Neural cell (in vitro differentiated cells): ENCODE results near the gene TSPAN32. TPM values are rescaled to one million over a fixed set of nuclear protein-coding genes. Genes with fewer than 3 reads are reported as not detected.

Experiments used
- H2AFZ ChIP-seq: fragments of 200-600, 300-800 bp; sonication (generic), shearing (Covaris generic); 2 replicates; pipeline ENCODE4 v1.6.0; 2014; ENCODE audit warnings: low read depth, mild to moderate bottlenecking, antibody characterized with exemption, low read length, moderate library complexity
- H3F3A ChIP-seq: fragments of 200-600 bp; shearing (Covaris generic); 2 replicates; pipeline ENCODE4 v1.6.1; 2016; ENCODE audit warnings: mild to moderate bottlenecking, moderate library complexity, mixed read lengths, antibody characterized with exemption, low read length; ENCODE audit not compliant: insufficient read depth, poor library complexity, severe bottlenecking
- H3K27ac ChIP-seq: fragments of 200-600, 300-800 bp; sonication (generic), shearing (Covaris generic); 2 replicates; pipeline ENCODE4 v1.5.1; 2014; ENCODE audit warnings: mild to moderate bottlenecking, low read length, moderate library complexity
- H3K27me3 ChIP-seq: fragments of 300-800, 200-600 bp; sonication (generic), shearing (Covaris generic); 2 replicates; pipeline ENCODE4 v1.6.0; 2014; ENCODE audit warnings: mild to moderate bottlenecking, low read depth, low read length, moderate library complexity; ENCODE audit not compliant: insufficient read depth
- H3K36me3 ChIP-seq: fragments of 300-800, 200-600 bp; sonication (generic), shearing (Covaris generic); 2 replicates; pipeline ENCODE4 v1.5.1; 2014; ENCODE audit warnings: mild to moderate bottlenecking, antibody characterized with exemption, low read length, moderate library complexity; ENCODE audit not compliant: insufficient read depth
- H3K4me2 ChIP-seq: fragments of 300-800, 200-600 bp; sonication (generic), shearing (Covaris generic); 2 replicates; pipeline ENCODE4 v1.6.0; 2014; ENCODE audit warnings: mild to moderate bottlenecking, low read length
- H3K4me3 ChIP-seq: fragments of 300-800, 200-600 bp; sonication (generic), shearing (Covaris generic); 2 replicates; pipeline ENCODE4 v1.5.1; 2014; ENCODE audit warnings: mild to moderate bottlenecking, low read length, moderate library complexity
- H3K79me2 ChIP-seq: fragments of 200-600 bp; shearing (Covaris generic); replicated peaks from 2 replicates; pipeline ENCODE4 v1.6.0; 2014; ENCODE audit warnings: mild to moderate bottlenecking, low read length, moderate library complexity; ENCODE audit not compliant: insufficient read depth
- H3K9ac ChIP-seq: fragments of 300-800, 200-600 bp; sonication (generic), shearing (Covaris generic); 2 replicates; pipeline ENCODE4 v1.6.1; 2016; ENCODE audit warnings: mild to moderate bottlenecking, low read length, mixed read lengths
- H3K9me2 ChIP-seq: fragments of 200-600 bp; shearing (Covaris generic); 2 replicates; pipeline ENCODE4 v1.6.1; 2016; ENCODE audit warnings: mild to moderate bottlenecking, low read length, mixed read lengths; ENCODE audit not compliant: insufficient read depth
- H3K9me3 ChIP-seq: fragments of 200-600, 300-800 bp; sonication (generic), shearing (Covaris generic); 2 replicates; pipeline ENCODE4 v1.6.1; 2016; ENCODE audit warnings: mild to moderate bottlenecking, mixed run types, low read length, moderate library complexity, mixed read lengths
- H4K20me1 ChIP-seq: fragments of 200-600 bp; shearing (Covaris generic); 2 replicates; pipeline ENCODE4 v1.6.1; 2016; ENCODE audit warnings: mild to moderate bottlenecking, mixed run types; ENCODE audit not compliant: insufficient read depth
- CTCF ChIP-seq: fragments of 450-650 bp; IDR thresholded peaks from 2 replicates; pipeline ENCODE4 v1.5.1; 2014; ENCODE audit warnings: antibody characterized with exemption, mild to moderate bottlenecking, moderate library complexity; ENCODE audit not compliant: poor library complexity, severe bottlenecking
- EP300 ChIP-seq: fragments of 450-650 bp; conservative IDR thresholded peaks from 2 replicates; pipeline ENCODE4 v1.6.1; 2014; ENCODE audit warnings: antibody characterized with exemption, mild to moderate bottlenecking, moderate library complexity; ENCODE audit not compliant: poor library complexity, severe bottlenecking
- EZH2 ChIP-seq: fragments of 200-600, 300-800 bp; shearing (Covaris generic), sonication (generic); IDR thresholded peaks from 2 replicates; pipeline ENCODE4 v1.6.1; 2014; ENCODE audit warnings: antibody characterized with exemption, low read length, borderline replicate concordance, mild to moderate bottlenecking; ENCODE audit not compliant: insufficient read depth, poor library complexity, severe bottlenecking
- MXI1 ChIP-seq: fragments of 450-650 bp; conservative IDR thresholded peaks from 2 replicates; pipeline ENCODE4 v1.6.1; 2014; ENCODE audit warnings: antibody characterized with exemption, mild to moderate bottlenecking; ENCODE audit not compliant: poor library complexity, severe bottlenecking
- POLR2AphosphoS5 ChIP-seq: IDR thresholded peaks from 2 replicates; pipeline ENCODE4 v1.6.1; 2012
- RAD21 ChIP-seq: fragments of 450-650 bp; conservative IDR thresholded peaks from 2 replicates; pipeline ENCODE4 v1.6.1; 2014; ENCODE audit warnings: antibody characterized with exemption, mild to moderate bottlenecking, moderate library complexity
- SMC3 ChIP-seq: fragments of 450-650 bp; conservative IDR thresholded peaks from 2 replicates; pipeline ENCODE4 v1.6.1; 2014; ENCODE audit warnings: antibody characterized with exemption, mild to moderate bottlenecking, moderate library complexity; ENCODE audit not compliant: poor library complexity
- TAF1 ChIP-seq: IDR thresholded peaks from 2 replicates; pipeline ENCODE4 v1.6.1; 2012; ENCODE audit warnings: low read depth
- polyA plus RNA-seq: library from polyadenylated mRNA; depleted of rRNA; stranded (reverse); fragments of >200 nt; gene quantifications from 2 replicates; pipeline ENCODE4 v1.2.3, GENCODE V29; 2014
- TF ChIP-seq, protein P1 (sequence below): IDR thresholded peaks from 2 replicates; pipeline ENCODE4 v1.6.1; 2012; ENCODE audit warnings: borderline replicate concordance

TSPAN32 gene
- polyA plus RNA-seq, 1 donor from 2014 or later = not detected

DNA sequence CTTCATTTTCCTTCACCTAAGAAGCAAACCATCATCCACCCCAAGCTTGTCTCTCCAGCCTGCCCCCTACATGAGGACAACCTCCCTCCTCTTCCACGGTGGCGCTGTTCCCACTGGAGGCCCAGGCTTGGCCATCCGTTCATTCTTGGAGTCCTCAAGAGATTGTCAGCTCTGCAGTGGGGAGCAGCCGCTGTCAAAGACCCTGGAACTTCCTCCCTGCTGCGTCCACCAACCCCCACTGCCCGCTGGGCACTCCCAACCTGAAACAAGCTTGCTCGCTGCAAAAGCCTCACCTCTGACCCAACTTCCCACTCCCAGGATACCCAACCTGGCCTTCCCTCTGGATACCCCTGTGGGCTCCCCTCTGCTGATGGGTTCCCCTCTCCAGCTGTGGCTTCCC lies 64.9 kb downstream of the TSPAN32 start:
- Histone ChIP-seq H3K9me2 (no peaks in the 10 kb centered on the region), H2AFZ (no peak overlapping the region), H3K4me3 (no peak overlapping the region), H3K9me3 (no peaks in the 10 kb centered on the region), H3K27ac (no peak overlapping the region), H3K36me3 (no peaks in the 10 kb centered on the region), H3K27me3 (no peaks in the 10 kb centered on the region), H4K20me1 (no peaks in the 10 kb centered on the region), H3K9ac (no peak overlapping the region), H3K4me2 (no peak overlapping the region), H3K79me2 (no peaks in the 10 kb centered on the region), H3F3A (no peaks in the 10 kb centered on the region)
- TF ChIP-seq EZH2 (no peak), TAF1 (no peak), POLR2AphosphoS5 (no peak), RAD21 (no peak), SMC3 (no peak), EP300 (no peak), CTCF (no peak), MXI1 (no peak)
- TF ChIP-seq, protein P1, sequence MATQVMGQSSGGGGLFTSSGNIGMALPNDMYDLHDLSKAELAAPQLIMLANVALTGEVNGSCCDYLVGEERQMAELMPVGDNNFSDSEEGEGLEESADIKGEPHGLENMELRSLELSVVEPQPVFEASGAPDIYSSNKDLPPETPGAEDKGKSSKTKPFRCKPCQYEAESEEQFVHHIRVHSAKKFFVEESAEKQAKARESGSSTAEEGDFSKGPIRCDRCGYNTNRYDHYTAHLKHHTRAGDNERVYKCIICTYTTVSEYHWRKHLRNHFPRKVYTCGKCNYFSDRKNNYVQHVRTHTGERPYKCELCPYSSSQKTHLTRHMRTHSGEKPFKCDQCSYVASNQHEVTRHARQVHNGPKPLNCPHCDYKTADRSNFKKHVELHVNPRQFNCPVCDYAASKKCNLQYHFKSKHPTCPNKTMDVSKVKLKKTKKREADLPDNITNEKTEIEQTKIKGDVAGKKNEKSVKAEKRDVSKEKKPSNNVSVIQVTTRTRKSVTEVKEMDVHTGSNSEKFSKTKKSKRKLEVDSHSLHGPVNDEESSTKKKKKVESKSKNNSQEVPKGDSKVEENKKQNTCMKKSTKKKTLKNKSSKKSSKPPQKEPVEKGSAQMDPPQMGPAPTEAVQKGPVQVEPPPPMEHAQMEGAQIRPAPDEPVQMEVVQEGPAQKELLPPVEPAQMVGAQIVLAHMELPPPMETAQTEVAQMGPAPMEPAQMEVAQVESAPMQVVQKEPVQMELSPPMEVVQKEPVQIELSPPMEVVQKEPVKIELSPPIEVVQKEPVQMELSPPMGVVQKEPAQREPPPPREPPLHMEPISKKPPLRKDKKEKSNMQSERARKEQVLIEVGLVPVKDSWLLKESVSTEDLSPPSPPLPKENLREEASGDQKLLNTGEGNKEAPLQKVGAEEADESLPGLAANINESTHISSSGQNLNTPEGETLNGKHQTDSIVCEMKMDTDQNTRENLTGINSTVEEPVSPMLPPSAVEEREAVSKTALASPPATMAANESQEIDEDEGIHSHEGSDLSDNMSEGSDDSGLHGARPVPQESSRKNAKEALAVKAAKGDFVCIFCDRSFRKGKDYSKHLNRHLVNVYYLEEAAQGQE = no peak

GRCh38 chr11:2367266-2368160 lies 65.7 kb downstream of the TSPAN32 start:
- no peak overlapping the region for H3K27ac ChIP-seq
- no peaks in the 10 kb centered on the region for H3K9me3 ChIP-seq
- H3K4me2 ChIP-seq = no peak overlapping the region
- H3K27me3 ChIP-seq = no peaks in the 10 kb centered on the region
- no peak overlapping the region for H3K4me3 ChIP-seq
- no peaks in the 10 kb centered on the region for H3F3A ChIP-seq
- no peaks in the 10 kb centered on the region for H4K20me1 ChIP-seq
- no peak overlapping the region for H3K9ac ChIP-seq
- H3K36me3 ChIP-seq = no peaks in the 10 kb centered on the region
- no peak overlapping the region for H2AFZ ChIP-seq
- no peaks in the 10 kb centered on the region for H3K79me2 ChIP-seq
- TF ChIP-seq, protein P1 = no peak
- TF ChIP-seq POLR2AphosphoS5 (no peak), TAF1 (no peak), EZH2 (no peak), EP300 (no peak), CTCF (no peak), SMC3 (no peak)
- H3K9me2 ChIP-seq = no peaks in the 10 kb centered on the region
